Fibroblast of skin of right quadriceps (primary cell): ENCODE data around the gene TMEM184C.

ENCODE experiments used
- DNase-seq: peaks from one replicate; pipeline ENCODE4 v3.0.0-alpha.2; 2013

TMEM184C gene

DNA sequence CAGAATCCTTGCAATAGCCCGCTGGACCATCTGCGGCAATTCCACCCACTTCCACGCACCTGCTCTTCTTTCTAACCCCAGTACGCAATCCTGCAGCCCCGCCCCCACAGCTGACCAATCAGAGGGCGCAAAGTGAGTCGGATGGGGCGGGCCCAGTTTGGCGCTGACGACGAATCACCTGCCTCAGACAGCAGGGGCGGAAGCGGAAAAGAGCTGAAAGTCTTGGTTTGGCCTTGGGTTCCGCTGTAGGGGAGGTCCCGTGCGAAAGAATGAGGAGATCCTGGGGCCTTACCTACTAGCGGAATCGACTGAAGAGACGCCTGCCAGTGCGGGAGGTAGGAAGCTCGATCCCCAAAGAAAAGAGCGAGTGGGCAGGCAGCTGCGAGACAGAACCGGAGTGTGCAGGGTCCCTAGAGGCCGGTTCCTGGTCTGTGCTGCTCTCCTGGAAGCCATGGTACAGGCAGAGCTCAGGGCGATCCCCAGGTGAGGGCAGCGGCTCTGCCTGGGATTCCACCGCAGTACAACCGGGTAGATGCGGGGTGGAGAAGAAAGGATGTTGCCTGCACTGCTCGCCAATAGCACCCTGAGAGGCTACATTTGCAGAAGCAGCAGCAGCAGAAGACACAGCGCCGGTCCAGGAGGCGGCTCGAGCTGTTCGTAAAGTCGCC, at the start of gene TMEM184C:
TSS of gene TMEM184C (plus strand) at position 225 of the 668 bp plus-strand sequence. CDS start 560 bp downstream, outside the sequence.
- DNase-seq, result peak; percentile 94

DNA sequence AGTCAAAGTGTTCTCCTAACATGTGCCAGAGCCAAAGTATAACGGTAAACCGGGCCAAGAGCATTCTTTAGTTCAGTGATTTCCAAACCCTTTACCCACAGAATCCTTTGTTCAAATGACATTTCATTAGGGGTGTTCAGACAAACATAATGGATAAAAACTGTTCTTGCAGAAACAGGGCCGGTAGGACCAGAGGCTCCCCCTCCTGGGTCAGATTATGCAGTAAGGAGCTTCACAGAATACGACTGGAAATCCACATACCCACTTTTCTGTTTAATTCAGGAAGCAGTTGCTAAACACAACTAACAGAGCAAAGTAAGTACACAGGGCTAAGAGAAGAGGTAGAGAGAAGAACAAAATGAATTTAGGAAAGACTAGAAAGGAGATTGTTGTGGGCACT, 46.6 kb upstream of the TMEM184C start:
- no peak for DNase-seq

DNA sequence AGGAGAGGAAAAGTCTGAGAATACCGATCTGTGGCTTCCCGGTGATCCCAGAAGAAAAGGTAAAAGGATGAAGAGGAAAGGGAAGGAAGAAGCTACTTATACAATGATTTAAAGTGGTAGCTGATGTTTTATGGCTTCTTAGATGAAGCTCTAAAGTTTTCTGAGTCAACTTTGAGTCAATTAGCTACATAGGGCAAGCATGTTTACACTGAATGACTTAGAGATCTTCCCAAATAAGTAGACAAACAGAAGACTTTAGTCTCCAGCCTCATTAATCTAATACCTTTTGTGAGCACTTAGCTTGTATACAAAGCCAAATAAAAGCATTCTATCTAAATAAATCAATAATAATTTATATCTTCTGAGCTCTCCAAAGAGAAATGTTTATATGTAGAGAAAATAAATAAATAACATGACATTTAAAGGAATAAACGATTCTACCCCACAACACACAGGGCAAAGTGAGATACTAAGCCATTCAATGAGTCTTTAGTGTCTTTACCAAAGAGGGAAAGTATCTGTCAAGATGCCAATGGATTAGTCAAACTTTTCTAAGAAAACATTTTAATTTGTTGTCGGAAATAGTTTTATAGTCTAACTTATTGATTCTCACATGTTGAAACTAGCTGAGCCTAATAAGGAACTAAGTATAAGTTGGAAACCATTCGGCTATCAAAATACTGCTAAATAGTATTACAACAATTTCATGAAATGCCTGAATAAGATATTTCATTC, 46.0 kb upstream of the TMEM184C start:
- DNase-seq, result no peak

DNA sequence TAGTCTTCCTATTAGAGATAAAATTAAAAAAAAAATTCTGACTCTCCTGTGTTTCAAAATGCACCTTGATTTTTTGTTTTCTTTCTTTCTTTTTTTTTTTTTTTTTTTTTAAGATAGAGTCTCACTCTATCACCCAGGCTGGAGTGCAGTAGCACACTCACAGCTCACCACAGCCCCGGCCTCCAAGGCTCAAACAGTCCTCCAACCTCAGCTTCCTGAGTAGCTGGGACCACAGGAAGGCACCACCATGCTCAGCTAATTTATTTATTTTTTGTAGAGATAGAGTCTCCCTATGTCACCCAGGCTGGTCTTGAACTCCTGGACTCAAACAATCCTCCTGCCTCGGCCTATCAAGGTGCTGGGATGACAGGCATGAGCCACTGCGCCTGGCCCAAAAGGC, 41.1 kb upstream of the TMEM184C start:
- no peak for DNase-seq

GRCh38 chr4:147578051-147578476, 39.1 kb upstream of the TMEM184C start:
- peak; percentile 77 for DNase-seq

DNA sequence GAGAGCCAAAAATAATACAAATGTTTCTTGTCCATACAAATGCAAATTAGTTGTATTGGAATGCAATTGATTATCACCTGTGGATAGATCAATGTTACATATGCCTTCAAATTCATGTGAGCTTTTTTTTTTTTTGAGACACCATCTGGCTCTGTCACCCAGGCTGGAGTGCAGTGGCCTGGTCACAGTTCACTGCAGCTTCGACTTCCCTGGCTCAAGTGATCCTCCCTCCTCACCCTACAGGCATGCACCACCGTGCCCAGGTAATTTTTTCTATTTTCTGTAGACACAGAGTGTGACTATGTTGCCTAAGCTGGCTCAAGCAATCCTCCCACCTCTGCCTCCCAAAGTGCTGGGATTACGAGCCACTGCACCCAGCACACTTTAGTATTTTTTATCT, 38.6 kb upstream of the TMEM184C start:
- DNase-seq, result no peak

GRCh38 chr4:147580396-147580795, 36.8 kb upstream of the TMEM184C start:
- DNase-seq, result no peak

DNA sequence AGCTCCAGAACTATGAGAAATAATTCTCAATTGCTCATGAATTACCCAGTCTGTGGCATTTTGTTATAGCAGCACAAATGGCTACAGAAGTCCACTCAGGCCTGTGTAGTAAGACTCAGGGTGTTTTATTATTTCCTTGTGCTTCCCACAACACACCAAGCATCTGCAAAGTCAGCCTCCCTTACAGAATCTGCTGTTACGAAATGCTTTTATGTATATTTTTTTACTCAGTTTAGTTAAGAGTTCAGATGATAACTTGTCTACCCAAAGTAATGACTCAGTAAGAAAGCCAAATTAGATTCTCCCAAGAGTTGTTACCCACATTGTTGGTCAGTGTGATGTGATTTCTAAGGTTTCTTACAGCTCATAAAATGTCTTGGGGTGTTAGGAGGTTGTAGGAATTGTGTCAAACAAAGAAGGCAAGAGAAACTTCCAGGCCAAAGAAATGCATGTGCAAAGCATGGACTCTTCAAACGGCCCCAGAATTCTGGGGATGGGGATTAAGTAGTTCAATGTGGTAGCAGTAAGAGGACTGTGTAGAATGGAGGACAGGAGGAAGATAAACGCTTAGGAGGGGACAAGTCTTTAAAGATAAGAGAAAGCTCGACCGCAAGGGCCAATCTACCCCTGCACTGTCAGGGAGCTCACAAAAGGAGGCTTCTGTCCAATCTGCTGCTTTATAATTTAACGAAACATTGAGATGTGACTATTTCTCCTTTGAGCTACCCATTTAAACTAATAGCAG, 35.4 kb upstream of the TMEM184C start:
- DNase-seq, result peak; percentile 79

- peak; percentile 60 for DNase-seq
Observed at GRCh38 chr4:147582386-147583060, 34.7 kb upstream of the TMEM184C start.

DNA sequence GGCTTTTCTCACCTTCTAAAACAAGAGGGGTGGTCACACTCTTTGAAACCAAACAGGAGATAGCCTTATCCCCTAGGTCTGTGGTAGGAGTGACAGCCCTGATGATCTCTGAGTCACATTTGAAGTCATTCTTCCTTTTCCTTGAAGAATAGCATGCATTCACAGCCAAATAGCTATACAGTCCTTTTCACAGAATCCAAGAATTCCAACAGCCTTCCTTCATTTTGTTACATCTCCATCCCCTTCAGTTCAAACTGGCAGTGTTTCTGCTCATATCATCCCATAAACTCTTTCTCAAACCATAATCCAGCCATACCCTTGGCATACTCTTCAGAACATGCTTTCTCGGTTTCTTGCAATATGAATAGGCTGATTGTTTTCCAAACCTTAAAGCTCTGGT, 33.3 kb upstream of the TMEM184C start:
- no peak for DNase-seq

- no peak for DNase-seq
Observed at GRCh38 chr4:147586032-147586431, 31.2 kb upstream of the TMEM184C start.

- no peak for DNase-seq
Observed at GRCh38 chr4:147586637-147587036, 30.6 kb upstream of the TMEM184C start.

- DNase-seq, result no peak
Observed at GRCh38 chr4:147587041-147587440, 30.2 kb upstream of the TMEM184C start.

- DNase-seq, result no peak
Observed at GRCh38 chr4:147589586-147589985, 27.6 kb upstream of the TMEM184C start.

DNA sequence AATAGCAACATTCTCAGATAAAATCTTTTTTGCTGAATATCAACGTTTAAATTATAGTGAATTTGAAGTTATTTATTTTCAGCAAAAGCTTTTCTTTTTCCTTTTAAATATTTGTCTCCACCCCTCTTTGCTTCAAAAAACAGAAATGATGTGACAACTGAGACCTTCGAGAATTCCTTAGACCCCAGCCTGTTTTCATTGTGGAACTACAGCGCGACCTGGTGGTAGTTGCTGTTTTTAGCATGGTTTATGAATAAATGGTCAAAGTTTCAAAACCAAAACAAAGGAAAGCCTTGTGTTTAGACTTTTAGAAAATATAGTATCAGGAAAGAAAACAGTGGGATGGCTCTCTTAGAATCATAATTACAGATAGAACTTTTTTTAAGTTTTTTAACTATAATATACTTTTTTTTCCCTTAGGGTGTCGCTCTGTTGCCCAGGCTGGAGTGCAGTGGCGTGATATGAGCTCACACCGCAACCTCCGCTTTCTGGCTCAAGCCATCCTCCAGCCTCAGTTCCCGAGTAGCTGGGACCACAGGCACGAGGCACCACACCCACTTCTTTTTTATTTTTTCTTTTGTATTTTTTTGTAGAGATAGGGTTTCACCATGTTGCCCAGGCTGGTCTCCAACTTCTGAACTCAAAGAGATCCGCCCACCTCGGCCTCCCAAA, 26.8 kb upstream of the TMEM184C start:
- DNase-seq, result peak; percentile 72

DNA sequence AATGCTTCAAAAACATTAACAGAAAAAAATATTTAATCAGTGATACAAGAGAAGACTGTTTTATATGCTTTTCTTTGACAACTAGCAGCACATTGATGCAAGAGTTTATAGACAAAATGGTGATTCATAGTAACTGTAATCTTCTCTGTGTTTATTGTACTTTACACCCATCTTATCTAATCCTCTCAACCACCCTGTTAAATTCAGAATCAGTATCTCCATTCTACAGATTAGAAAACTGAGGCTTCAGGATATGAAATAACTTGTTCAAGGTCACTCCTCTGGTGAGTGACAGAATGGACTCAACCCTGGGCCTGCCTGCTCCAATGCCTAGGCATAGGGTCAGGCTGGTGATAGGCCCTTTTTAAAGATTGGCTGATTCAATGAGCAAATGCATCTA, 26.1 kb upstream of the TMEM184C start:
- no peak for DNase-seq

GRCh38 chr4:147594107-147594506, 23.1 kb upstream of the TMEM184C start:
- no peak for DNase-seq

GRCh38 chr4:147594578-147594977, 22.6 kb upstream of the TMEM184C start:
- no peak for DNase-seq

GRCh38 chr4:147596377-147596776, 20.8 kb upstream of the TMEM184C start:
- DNase-seq, result no peak

DNA sequence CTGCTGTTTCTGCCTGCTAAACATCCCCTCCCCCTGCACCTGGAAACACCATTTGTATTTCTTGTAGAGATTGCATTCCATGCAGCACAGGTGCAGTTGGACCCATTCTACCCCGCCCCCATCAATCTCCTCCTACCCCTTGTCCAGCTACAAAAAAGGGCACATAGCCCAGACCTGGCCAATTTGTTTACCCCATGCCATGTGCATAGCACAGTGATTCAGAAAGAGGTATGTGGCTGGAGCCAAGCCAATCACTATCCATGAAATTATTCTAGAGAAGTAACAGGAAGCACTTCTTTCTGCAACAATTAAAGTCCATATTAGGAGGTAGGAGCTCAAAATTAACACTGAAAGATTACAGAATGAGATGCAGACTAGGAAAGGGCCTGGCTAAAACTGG, 20.2 kb upstream of the TMEM184C start:
- peak; percentile 89 for DNase-seq

- no peak for DNase-seq
Observed at GRCh38 chr4:147597561-147597960, 19.6 kb upstream of the TMEM184C start.

DNA sequence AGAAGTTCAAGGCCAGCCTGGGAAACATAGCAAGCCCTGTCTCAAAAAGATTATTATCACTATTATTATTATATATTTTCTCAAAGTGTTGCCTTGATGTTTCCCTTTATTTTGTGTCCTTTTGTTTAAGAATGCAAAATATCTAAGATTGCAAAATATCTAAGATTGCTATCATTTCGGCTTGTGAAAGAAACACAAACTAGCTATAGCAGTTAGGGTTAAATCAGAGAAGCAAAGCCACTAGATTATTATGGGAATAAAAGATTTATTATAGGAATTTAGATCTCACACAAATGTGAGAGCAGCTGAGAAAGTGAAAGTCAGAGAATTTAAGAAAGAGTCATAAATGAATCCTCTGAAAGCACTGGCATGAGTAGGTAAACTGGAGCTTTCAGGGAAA, 18.0 kb upstream of the TMEM184C start:
- DNase-seq, result no peak

DNA sequence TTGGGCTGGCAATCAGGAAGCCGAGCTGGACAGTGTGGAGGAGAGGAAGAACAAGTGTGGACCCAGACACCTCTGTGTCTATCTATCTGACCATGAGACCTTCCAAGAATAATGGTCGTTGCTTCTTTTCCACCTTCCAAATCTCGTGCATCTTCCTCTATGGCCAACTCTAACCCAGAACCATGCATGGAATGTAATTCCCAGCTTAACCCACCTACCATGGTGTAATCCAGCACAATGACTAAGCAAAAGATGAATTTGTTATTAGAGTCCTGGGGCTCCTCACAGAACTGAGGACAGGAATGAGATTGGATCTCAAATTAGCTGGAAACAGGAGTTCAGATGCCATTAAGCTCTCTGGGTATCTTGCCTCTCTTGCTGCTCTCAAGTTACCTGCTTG, 17.4 kb upstream of the TMEM184C start:
- DNase-seq, result peak; percentile 77
